ENCODE data around the gene PRIMPOL. TPM values are rescaled to one million over a fixed set of nuclear protein-coding genes. Genes with fewer than 3 reads are reported as not detected.

Gene PRIMPOL
- total RNA-seq, 1 donor: 29.9 TPM

GRCh38 chr4:184681916-184682315, 32.4 kb downstream of the PRIMPOL start:
- TF ChIP-seq CTCF (IDR thresholded peaks at IDR 0.05; ENCODE audit: insufficient read depth, low read length): no peak
- DNase-seq (ENCODE audit: low read depth): no peak
- H3K4me3 ChIP-seq (ENCODE audit: low read depth, low read length): no peak overlapping the region

GRCh38 chr4:184684491-184685189, 35.1 kb downstream of the PRIMPOL start:
- no peak overlapping the region for H3K4me3 ChIP-seq (ENCODE audit: low read depth, low read length)
- DNase-seq (ENCODE audit: low read depth): no peak
- TF ChIP-seq CTCF (IDR thresholded peaks at IDR 0.05; ENCODE audit: insufficient read depth, low read length): no peak

GRCh38 chr4:184688005-184688404, 38.5 kb downstream of the PRIMPOL start:
- no peak for DNase-seq (ENCODE audit: low read depth)
- H3K4me3 ChIP-seq (ENCODE audit: low read depth, low read length): no peak overlapping the region
- TF ChIP-seq CTCF (IDR thresholded peaks at IDR 0.05; ENCODE audit: insufficient read depth, low read length): no peak

GRCh38 chr4:184688447-184688846, 38.9 kb downstream of the PRIMPOL start:
- peak; percentile 80 for DNase-seq (ENCODE audit: low read depth)
- TF ChIP-seq CTCF (IDR thresholded peaks at IDR 0.05; ENCODE audit: insufficient read depth, low read length): no peak

GRCh38 chr4:184689681-184690080, 40.1 kb downstream of the PRIMPOL start:
- no peak for TF ChIP-seq CTCF (IDR thresholded peaks at IDR 0.05; ENCODE audit: insufficient read depth, low read length)
- DNase-seq (ENCODE audit: low read depth): no peak
- no peak overlapping the region for H3K4me3 ChIP-seq (ENCODE audit: low read depth, low read length)

More at GRCh38 chr4:184688447-184688846, 38.9 kb downstream of the PRIMPOL start:
- H3K4me3 ChIP-seq (ENCODE audit: low read depth, low read length): no peak overlapping the region

- DNase-seq (ENCODE audit: low read depth): peak; percentile 59
- H3K4me3 ChIP-seq (ENCODE audit: low read depth, low read length): no peak overlapping the region
- TF ChIP-seq CTCF (IDR thresholded peaks at IDR 0.05; ENCODE audit: insufficient read depth, low read length): no peak
Measured at GRCh38 chr4:184693056-184693455, 43.5 kb downstream of the PRIMPOL start.

Measured in fibroblast of the aortic adventitia (primary cell).